GM10266 (cell line): ENCODE results near the gene SH3RF1.

ENCODE experiments used
- DNase-seq: peaks from one replicate; pipeline ENCODE4 v3.0.0; 2012; ENCODE audit errors: extremely low spot score
- TF ChIP-seq, protein P1 (sequence below): IDR thresholded peaks from 2 replicates; pipeline ENCODE4 v1.5.1; 2012; ENCODE audit warnings: mild to moderate bottlenecking, low read depth; ENCODE audit not compliant: control insufficient read depth, insufficient read depth; ENCODE audit errors: missing control alignments

SH3RF1 gene

DNA sequence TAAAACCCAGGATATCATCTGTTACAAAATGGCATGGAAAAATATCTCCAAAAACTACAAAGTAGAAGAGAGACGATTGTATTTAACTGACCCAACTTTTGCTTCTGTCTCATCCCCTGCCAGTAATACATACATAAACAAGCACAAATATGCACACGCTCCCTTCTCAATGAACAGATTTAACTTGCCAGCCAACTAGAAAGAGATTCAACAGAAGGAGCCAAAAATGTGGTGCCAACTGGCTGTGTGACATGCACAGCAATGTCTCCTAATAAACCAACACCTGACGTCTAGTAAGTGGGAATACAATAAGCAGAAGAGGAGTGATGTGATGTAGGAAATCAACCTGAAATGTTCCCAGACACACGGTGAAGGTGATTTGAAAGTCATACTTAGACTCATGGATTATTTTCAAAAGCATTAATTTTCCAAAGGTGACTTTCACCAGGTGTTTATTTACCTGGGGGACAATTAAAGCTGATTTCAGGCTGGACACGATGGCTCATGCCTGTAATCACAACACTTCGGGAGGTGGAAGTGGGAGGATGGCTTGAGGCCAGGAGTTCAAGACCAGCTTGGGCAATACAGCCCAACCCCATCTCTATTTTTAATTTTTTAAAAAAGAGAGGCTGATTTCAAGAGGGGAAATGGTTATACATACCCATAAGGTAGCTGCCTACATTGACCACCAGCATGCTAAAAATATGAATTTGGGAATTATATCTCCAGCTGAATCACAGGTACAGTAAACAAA is 33.7 kb downstream of the SH3RF1 start:
- no peak for DNase-seq
- TF ChIP-seq, protein P1, sequence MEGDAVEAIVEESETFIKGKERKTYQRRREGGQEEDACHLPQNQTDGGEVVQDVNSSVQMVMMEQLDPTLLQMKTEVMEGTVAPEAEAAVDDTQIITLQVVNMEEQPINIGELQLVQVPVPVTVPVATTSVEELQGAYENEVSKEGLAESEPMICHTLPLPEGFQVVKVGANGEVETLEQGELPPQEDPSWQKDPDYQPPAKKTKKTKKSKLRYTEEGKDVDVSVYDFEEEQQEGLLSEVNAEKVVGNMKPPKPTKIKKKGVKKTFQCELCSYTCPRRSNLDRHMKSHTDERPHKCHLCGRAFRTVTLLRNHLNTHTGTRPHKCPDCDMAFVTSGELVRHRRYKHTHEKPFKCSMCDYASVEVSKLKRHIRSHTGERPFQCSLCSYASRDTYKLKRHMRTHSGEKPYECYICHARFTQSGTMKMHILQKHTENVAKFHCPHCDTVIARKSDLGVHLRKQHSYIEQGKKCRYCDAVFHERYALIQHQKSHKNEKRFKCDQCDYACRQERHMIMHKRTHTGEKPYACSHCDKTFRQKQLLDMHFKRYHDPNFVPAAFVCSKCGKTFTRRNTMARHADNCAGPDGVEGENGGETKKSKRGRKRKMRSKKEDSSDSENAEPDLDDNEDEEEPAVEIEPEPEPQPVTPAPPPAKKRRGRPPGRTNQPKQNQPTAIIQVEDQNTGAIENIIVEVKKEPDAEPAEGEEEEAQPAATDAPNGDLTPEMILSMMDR, result no peak

DNA sequence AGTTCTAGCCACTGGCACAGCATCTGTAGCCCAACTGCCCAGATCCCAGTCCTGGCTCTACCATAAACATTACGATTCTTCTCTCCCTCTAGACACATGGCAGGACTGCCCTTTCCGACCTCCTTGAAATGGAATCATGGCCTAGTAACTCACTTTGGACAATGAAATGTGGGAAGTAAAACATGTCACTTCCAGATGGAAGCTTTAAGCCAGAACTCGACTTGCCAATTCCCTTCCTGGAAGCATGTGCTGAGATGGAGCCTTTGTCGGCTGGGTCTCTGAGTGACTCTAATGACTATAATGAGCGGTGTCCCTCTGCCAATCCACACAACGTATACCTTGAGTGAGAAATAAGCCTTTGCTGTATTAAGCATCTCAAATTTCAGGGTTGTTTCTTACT is 34.7 kb downstream of the SH3RF1 start:
- TF ChIP-seq, protein P1, result no peak
- DNase-seq, result no peak

DNA sequence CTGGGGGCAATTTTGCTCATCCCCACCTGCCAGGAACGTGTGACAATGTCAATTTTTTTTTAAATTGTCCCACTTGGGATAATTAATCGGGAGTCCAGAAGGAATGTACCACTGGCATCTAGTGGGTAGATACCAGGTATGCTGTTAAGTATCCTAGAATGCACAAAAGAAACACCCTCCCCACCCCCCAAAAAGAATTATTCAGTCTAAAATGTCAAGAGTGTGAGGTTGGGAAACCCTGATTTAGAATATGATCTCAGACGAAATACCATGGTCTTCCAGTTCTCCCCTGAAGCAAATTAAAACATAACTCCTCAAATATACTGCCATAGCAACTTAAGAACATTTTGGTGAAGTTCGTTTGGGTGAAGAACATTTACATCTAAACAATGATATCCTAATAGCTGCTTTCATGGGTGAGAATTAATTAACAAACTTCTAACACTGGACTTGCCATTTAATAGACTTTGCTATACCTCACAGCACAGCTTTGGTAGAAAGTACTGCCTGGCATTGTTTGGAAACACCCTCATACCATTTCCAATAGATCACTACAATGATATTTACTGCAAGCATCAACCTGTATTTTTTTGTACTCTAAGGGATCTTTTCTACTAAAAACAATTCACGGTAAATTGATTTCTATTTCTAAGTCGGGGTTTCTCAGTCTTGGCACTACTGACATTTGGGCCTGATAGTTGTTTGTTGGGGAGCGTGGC is 36.5 kb downstream of the SH3RF1 start:
- TF ChIP-seq, protein P1, result no peak
- DNase-seq, result no peak

DNA sequence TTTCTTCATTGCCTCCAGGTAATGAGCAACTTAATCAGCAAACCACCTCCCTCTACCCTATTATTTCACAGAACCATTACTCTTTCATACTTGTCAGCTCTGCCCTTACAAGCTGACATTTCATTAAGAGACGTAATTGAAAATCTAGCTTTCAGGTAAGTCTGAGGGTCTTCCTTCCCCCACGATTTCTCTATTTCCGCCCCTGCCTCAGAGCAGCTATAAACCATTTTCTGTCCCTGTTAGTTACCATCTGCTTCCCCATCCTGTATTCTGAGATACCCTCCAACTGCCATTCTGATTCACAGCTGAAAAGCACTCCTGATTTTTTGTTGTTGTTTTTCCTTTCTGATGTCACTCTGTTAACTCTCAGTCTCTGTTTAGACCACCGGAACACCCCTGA is 37.1 kb downstream of the SH3RF1 start:
- TF ChIP-seq, protein P1, result no peak
- DNase-seq, result no peak

DNA sequence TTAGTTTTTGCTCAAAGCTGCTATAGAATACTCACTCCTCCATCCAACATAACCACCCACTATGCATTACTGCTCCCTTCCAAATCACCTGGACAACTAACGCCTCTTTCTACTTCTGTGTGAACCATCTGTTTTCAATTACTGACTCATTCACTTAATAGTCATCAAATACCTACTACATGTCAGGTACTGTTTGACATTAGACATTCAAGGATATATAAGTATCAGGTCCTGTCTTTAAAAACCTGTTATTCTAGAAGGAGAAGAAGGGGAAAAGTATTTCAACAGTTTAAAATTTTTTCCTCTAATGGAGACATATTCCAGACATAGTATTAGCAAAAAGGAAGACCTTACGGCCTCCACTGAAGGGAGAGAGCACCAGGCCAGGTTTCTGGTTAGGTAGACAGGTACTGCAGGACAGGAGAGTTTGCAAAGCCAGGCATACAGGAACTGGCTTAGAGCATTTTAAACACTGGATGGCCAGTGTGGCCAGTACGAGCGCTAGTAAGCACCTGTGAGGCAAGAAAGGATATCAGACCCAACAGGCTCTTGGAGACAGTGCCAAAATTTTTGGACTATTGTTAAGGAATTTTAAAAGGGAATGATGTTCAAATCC is 39.0 kb downstream of the SH3RF1 start:
- DNase-seq, result no peak
- TF ChIP-seq, protein P1, result no peak

DNA sequence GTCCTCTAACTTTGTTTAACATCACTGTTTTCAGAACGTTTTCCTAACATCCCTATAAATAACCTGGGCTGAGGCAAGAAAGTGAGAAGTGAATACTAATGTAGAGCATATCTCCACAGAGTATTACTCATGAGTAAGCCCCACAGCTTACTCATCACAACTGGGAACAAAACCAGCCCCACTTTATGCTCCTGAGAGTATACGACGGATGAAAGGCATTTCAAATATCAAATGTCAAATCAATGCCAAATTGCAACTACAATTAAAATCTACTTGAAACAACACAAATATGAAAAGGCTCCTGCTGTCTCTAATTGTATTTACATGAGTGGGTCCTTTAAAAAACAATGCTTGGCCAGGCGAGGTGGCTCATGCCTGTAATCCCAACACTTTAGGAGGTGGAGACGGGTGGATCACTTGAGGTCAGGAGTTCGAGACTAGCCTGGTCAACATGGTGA is 41.2 kb downstream of the SH3RF1 start:
- TF ChIP-seq, protein P1, result no peak
- DNase-seq, result no peak

DNA sequence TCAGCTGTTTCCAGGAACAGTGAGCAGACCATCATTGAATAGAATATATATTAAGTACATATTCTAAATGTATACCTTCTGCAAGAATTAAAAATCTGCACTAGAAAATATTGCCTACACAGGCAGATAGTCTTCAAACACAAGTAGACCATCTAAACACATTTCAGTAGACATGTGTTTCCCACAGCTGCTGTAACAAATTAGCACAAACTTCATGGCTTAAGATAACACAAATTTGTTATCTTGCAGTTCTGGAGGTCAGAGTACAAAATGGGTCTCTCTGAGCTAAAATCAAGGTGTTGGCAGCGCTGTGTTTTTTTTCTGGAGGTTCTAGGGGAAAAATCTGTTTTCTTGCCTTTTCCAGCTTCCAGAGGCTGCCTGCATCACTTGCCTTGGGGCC is 42.7 kb downstream of the SH3RF1 start:
- TF ChIP-seq, protein P1, result no peak
- no peak for DNase-seq
